HG03175 (cell line): ENCODE data around the gene GRIN2C.
"Not testable (repeated sequence)": the region's sequence is repeated elsewhere in the genome, so short reads cannot be mapped to it uniquely, and the experiment has no call there.

ENCODE experiments used
- ATAC-seq: cut with Tn5 transposase; IDR thresholded peaks from one replicate; pipeline ENCODE4 v1.9.1; 2021; ENCODE audit warnings: mild to moderate bottlenecking, moderate library complexity; ENCODE audit not compliant: unreplicated experiment

The GRIN2C gene

DNA sequence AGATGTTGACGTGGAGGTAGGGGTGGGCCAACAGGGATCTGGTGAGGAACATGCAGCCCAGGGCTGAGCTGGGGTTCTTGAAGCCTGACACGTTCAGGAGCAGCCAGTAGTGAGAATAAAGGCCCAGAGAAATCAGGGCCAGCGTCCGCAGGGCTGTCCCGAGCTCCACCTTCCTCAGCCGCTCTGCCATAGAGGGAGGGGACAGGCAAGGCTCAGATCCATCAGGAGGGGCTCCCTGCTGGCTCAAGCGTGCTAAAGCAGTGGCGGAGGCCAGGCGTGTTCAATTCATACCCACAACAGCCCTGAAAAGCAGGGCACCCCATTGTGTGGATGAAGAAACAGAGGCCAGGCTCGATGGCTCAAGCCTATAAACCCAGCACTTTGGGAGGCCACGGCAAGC lies 21.4 kb upstream of the GRIN2C start:
- ATAC-seq, result no peak

- no peak for ATAC-seq
These were observed 19.6 kb upstream of the GRIN2C start for GRCh38 chr17:74879308-74879707.

- no peak for ATAC-seq
These were observed 19.0 kb upstream of the GRIN2C start for GRCh38 chr17:74878658-74879057.

- ATAC-seq, result no peak
These were observed 18.2 kb upstream of the GRIN2C start for GRCh38 chr17:74877592-74878548.

DNA sequence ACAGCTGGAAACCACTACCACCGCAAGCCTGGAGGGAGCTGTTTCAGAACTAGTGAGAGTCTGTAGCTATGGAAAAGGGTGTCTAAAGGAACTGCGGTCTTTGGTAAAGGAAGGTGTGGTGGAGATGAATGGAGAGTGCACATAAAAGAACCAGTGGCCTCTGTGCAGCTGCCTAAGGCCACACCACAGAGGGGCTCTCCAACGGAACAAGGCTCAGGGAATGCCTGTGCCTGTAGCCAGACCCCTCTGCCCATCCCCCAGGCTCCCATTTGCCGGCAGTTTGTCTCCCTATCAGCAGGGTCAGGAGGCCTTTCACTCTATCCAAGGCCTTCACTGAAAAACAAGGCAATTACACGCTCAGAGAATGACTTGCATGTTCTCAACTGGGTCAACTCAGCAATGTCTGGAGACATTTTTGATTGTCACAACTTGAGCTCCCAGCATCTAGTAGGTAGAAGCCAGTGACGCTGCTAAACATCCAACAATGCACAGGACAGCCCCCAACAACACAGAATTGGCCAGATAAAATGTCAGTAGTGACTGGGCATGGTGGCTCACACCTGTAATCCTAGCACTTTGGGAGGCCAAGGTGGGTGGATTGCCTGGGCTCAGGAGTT lies 16.4 kb upstream of the GRIN2C start:
- ATAC-seq, result no peak

DNA sequence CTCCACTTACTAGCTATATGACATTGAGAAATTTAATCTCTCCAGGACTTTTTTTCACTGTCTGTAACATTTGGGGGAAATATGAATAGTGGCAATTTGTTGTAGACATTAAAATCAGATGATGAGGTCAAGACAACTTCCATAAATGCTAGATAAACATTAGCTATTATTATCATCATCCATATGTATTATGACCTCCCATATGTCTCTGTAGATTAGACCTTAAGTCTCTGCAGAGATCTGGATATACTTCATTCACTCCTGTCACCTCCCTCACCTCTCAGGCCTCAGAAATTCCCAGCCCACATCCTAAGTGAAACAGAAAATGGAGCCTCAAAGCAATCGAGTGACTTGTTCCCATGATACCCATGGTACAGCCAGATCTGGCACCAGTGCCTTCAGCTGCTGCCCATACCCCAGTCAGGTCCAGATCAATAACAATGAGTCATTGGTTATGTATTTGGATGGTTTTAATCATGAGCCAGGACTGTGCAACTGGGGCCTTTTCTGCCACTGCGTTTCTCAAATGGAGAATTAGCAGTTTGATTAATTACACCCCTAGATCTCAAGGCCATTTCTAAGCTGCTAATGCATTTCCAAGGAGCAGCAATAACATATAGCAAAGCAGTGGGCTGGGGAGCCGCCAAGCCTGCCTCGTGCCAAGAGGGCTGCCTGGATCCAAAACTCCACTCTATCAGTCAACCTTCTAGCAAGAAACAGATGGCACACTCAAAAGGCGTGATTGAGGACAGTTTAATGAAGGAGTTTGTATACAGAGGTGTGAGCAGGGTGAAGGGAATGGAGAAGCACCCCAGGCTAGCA lies 15.7 kb upstream of the GRIN2C start:
- no peak for ATAC-seq

- no peak for ATAC-seq
These were observed 14.9 kb upstream of the GRIN2C start for GRCh38 chr17:74874615-74875037.

DNA sequence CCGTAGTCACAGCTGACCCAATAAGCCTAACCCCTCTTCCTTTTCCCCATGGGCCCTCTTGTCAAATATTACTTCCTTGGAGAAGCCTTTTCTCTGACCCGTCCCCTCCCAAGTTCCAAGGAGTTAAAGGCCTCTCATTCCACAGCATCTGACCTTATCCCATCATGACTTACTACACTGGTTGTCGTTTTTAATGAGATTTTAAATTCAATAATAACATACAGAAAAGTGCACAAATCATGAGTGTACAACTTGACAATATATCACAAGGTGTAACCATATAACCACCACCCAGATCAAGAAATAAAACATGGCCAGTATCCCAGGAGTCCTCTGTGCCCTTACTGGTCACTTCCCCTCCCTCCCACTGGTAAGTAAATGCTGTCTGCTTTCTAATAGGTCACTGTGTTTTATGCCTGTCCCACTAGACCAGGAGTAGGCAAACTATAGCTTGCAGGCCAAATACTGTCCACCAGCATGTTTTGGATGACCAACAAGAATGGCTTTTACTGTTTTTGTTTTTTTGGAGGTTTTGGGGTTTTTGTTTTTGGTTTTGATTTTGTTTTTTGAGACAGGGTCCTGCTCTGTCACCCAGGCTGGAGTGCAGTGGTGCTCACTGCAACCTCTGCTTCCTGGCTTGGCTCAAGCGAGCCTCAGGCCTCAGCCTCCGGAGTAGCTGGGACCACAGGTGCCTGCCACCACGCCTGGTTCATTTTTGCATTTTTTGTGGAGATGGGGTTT lies 14.4 kb upstream of the GRIN2C start:
- ATAC-seq, result no peak

- ATAC-seq, result peak; percentile 91
These were observed 13.6 kb upstream of the GRIN2C start for GRCh38 chr17:74873037-74873873.

GRCh38 chr17:74872313-74873036 lies 12.8 kb upstream of the GRIN2C start, which contains the start of gene FDXR:
Gene FDXR, minus strand, starts transcription at chr17:74872994. Its CDS starts 50 bp downstream, at chr17:74872944.
- ATAC-seq, result peak; percentile 17

DNA sequence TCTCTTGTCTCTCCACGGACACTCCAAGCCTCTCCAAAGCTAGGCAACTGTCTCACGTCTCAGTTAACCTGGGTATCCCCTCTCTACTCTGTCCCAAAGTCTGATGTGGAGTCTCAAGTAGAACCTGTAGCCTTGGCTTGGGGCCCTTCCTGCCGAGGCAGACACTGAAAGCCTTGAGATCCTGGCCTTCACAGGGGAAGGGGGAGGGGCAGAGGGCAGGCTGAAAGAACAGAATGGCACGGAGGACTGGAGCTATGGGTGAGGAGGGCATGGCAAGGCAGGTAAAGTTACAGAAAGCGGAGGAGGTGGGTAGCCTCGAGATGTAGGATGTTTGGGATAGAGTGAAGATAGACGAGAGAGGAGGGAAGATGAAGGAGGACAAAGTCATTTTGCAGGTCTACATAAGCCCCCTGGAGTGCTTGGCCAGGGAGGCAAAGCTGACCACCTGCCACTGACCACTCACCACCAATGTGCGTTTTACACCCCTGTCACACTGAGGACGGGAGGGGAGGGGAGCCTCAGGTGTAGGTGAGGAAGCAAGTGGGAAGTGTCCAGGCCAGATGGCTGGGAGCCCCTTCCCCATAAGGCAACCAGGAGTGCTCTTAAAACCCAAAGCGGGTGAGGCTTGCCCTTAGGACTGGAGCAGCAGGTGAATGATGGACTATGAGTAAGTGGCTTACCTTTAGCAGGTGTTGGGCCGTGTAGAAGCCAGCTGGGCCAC lies 11.8 kb upstream of the GRIN2C start:
- ATAC-seq, result no peak

DNA sequence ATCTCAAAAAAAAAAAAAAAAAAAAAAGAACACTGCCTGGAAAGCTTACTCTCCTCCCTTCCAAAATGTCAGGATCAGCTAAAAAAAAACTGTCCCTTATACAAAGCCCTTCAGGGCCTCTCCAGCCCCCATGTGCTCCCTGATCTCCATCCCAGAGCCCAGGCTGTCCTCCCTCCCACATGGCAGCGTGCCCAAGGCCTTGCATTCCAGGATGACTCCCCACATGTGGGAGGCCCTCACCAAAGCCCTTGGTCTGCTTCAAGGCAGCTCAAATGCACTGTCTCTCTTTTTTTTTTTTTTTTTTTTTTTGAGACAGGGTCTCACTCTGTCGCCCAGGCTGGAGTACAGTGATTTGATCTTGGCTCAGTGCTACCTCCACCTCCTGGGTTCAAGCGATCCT lies 10.8 kb upstream of the GRIN2C start:
- ATAC-seq, result no peak

DNA sequence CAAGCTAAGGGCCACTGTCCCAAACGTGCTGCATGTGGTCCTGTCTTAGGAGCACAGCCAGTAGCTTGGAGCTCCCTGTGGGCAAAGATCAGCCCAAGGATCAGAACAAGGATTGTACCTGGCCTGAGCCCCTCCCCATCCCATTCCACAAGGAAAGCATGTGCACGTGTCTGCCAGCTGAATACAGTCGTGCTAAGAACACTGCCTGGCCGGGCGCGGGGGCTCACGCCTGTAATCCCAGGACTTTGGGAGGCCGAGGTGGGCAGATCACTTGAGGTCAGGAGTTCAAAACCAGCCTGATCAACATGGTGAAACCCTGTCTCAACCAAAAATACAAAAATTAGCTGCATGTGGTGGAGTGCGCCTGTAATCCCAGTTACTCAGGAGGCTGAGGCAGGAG lies 10.3 kb upstream of the GRIN2C start:
- not testable (repeated sequence) for ATAC-seq

GRCh38 chr17:74868908-74869255 lies 9.2 kb upstream of the GRIN2C start:
- ATAC-seq, result no peak

DNA sequence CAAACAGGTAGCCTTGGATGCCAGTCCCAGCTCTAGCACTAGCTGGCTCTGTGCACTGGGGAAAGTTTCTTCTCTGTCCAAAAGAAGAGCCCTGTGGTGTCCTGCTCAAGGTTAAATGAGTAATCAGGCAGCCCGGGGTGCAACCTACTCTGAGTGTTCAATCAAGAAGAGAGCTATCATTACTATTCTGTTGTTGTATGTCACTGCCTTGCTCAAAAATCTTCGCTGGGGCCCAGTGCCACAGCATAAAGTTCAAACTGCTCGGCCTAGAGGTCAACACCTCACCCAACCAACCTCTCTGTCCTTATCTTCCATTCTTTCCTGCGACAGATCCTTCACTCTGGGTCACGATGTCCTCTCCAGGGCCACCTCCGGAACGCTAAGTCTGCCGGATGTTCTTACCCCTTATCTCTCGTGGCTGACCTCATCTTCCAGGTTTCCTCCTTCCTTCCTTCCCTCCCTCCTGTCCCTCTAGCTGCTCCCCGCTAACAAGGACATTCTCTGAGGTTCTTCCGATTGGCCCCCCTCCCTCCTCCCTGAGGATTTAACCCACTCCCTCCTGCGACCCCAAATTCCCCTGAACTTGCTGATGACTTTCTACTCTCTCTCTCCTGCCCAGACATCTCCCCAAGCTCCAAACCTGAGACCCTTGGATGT lies 8.7 kb upstream of the GRIN2C start:
- ATAC-seq, result no peak

- no peak for ATAC-seq
These were observed 6.6 kb upstream of the GRIN2C start for GRCh38 chr17:74866198-74866835.

- no peak for ATAC-seq
These were observed 6.0 kb upstream of the GRIN2C start for GRCh38 chr17:74865504-74866197.
